ENCODE measurements around the gene SOX6.

SOX6 gene

GRCh38 chr11:16276251-16276650 lies 80.1 kb downstream of the SOX6 start:
- DNase-seq (ENCODE audit: low read depth in 2 of 2) = no peak

GRCh38 chr11:16271258-16271657 lies 85.1 kb downstream of the SOX6 start:
- DNase-seq (ENCODE audit: low read depth in 2 of 2) = no peak

- DNase-seq (ENCODE audit: low read depth in 2 of 2) = no peak
These were observed 90.3 kb downstream of the SOX6 start for GRCh38 chr11:16266021-16266420.

- DNase-seq (ENCODE audit: low read depth in 2 of 2) = no peak
These were observed 91.3 kb downstream of the SOX6 start for GRCh38 chr11:16265022-16265421.

GRCh38 chr11:16262645-16262955 lies 93.7 kb downstream of the SOX6 start:
- DNase-seq (ENCODE audit: low read depth in 2 of 2) = no peak

- DNase-seq (ENCODE audit: low read depth in 2 of 2) = no peak
These were observed 94.3 kb downstream of the SOX6 start for GRCh38 chr11:16261836-16262644.

- DNase-seq (ENCODE audit: low read depth in 2 of 2) = no peak
These were observed 104.0 kb downstream of the SOX6 start for GRCh38 chr11:16252373-16252772.

- no peak for DNase-seq (ENCODE audit: low read depth in 2 of 2)
These were observed 108.1 kb downstream of the SOX6 start for GRCh38 chr11:16248248-16248647.

GRCh38 chr11:16242806-16243205 lies 113.5 kb downstream of the SOX6 start:
- DNase-seq (ENCODE audit: low read depth in 2 of 2) = no peak

GRCh38 chr11:16240687-16241086 lies 115.7 kb downstream of the SOX6 start:
- DNase-seq (ENCODE audit: low read depth in 2 of 2) = no peak

GRCh38 chr11:16239141-16240105 lies 116.9 kb downstream of the SOX6 start:
- no peak for DNase-seq (ENCODE audit: low read depth in 2 of 2)

GRCh38 chr11:16226245-16226644 lies 130.1 kb downstream of the SOX6 start:
- no peak for DNase-seq (ENCODE audit: low read depth in 2 of 2)

GRCh38 chr11:16225623-16226022 lies 130.7 kb downstream of the SOX6 start:
- no peak for DNase-seq (ENCODE audit: low read depth in 2 of 2)

GRCh38 chr11:16223558-16223957 lies 132.8 kb downstream of the SOX6 start:
- DNase-seq (ENCODE audit: low read depth in 2 of 2) = no peak

GRCh38 chr11:16217631-16218030 lies 138.7 kb downstream of the SOX6 start:
- DNase-seq (ENCODE audit: low read depth in 2 of 2) = no peak

- DNase-seq (ENCODE audit: low read depth in 2 of 2) = no peak
These were observed 139.5 kb downstream of the SOX6 start for GRCh38 chr11:16216831-16217230.

GRCh38 chr11:16215352-16215751 lies 141.0 kb downstream of the SOX6 start:
- DNase-seq (ENCODE audit: low read depth in 2 of 2) = no peak

- DNase-seq (ENCODE audit: low read depth in 2 of 2) = no peak
These were observed 144.9 kb downstream of the SOX6 start for GRCh38 chr11:16211407-16211806.

- DNase-seq (ENCODE audit: low read depth in 2 of 2) = no peak
These were observed 152.1 kb downstream of the SOX6 start for GRCh38 chr11:16204261-16204660.

- no peak for DNase-seq (ENCODE audit: low read depth in 2 of 2)
These were observed 160.7 kb downstream of the SOX6 start for GRCh38 chr11:16195651-16196050.

- DNase-seq (ENCODE audit: low read depth in 2 of 2) = no peak
These were observed 161.8 kb downstream of the SOX6 start for GRCh38 chr11:16194566-16194965.

GRCh38 chr11:16193897-16194381 lies 162.4 kb downstream of the SOX6 start:
- no peak for DNase-seq (ENCODE audit: low read depth in 2 of 2)

GRCh38 chr11:16191868-16192240 lies 164.5 kb downstream of the SOX6 start:
- DNase-seq (ENCODE audit: low read depth in 2 of 2) = no peak
